ENCODE data around the gene HSDL2.
"Not testable (repeated sequence)": the region's sequence is repeated elsewhere in the genome, so short reads cannot be mapped to it uniquely, and the experiment has no call there.

The HSDL2 gene

GRCh38 chr9:112380102-112380824, at the start of gene HSDL2:
TSS of gene HSDL2 (plus strand) at chr9:112380108. CDS start at chr9:112380164, 56 bp downstream.
- FAIRE-seq: no peak

- FAIRE-seq: no peak
Measured at GRCh38 chr9:112331674-112331952, 48.3 kb upstream of the HSDL2 start.

GRCh38 chr9:112332214-112332613, 47.7 kb upstream of the HSDL2 start:
- no peak for FAIRE-seq

GRCh38 chr9:112332674-112332976, 47.3 kb upstream of the HSDL2 start:
- FAIRE-seq: no peak

GRCh38 chr9:112332977-112333638, 46.8 kb upstream of the HSDL2 start, which contains the start of gene PTBP3:
TSS of gene PTBP3 (minus strand) at chr9:112333619. CDS start at chr9:112297865, 35,754 bp downstream.
- FAIRE-seq: no peak

GRCh38 chr9:112333639-112334431, 46.1 kb upstream of the HSDL2 start:
- no peak for FAIRE-seq

GRCh38 chr9:112334432-112334841, 45.5 kb upstream of the HSDL2 start:
- no peak for FAIRE-seq

- FAIRE-seq: no peak
Measured at GRCh38 chr9:112337547-112337946, 42.4 kb upstream of the HSDL2 start.

- no peak for FAIRE-seq
Measured at GRCh38 chr9:112338561-112338960, 41.3 kb upstream of the HSDL2 start.

- no peak for FAIRE-seq
Measured at GRCh38 chr9:112339886-112340285, 40.0 kb upstream of the HSDL2 start.

GRCh38 chr9:112341730-112342129, 38.2 kb upstream of the HSDL2 start:
- no peak for FAIRE-seq

GRCh38 chr9:112348257-112349007, 31.5 kb upstream of the HSDL2 start:
- no peak for FAIRE-seq

- FAIRE-seq: no peak
Measured at GRCh38 chr9:112349008-112349333, 30.9 kb upstream of the HSDL2 start.

GRCh38 chr9:112351184-112351583, 28.7 kb upstream of the HSDL2 start:
- no peak for FAIRE-seq

GRCh38 chr9:112352209-112352608, 27.7 kb upstream of the HSDL2 start:
- no peak for FAIRE-seq

GRCh38 chr9:112354081-112354743, 25.7 kb upstream of the HSDL2 start:
- no peak for FAIRE-seq

GRCh38 chr9:112355427-112355897, 24.4 kb upstream of the HSDL2 start:
- FAIRE-seq: no peak

GRCh38 chr9:112360047-112360804, 19.7 kb upstream of the HSDL2 start:
- FAIRE-seq: no peak

GRCh38 chr9:112361601-112362000, 18.3 kb upstream of the HSDL2 start:
- FAIRE-seq: peak; percentile 85

- FAIRE-seq: no peak
Measured at GRCh38 chr9:112364761-112365160, 15.1 kb upstream of the HSDL2 start.

- FAIRE-seq: not testable (repeated sequence)
Measured at GRCh38 chr9:112365257-112365656, 14.7 kb upstream of the HSDL2 start.

GRCh38 chr9:112366591-112366990, 13.3 kb upstream of the HSDL2 start:
- no peak for FAIRE-seq
